Stimulated activated CD4-positive, alpha-beta T cell treated with anti-CD3 and anti-CD28 coated beads, Interleukin-12 subunit alpha, Interleukin-12 subunit beta, amount 100 ng/mL, for 24 hours (primary cell): ENCODE results near the gene PRMT9.

ENCODE experiments used
- DNase-seq, 2 experiments: peaks; one replicate each; pipeline ENCODE4 v3.0.0-alpha.2; 2020; ENCODE audit warnings: low read depth in 2 of 2

Gene PRMT9

GRCh38 chr4:147617841-147618691 lies 65.9 kb downstream of the PRMT9 start:
- peak in 1 of 2 experiments; percentile 1 for DNase-seq

- DNase-seq = peak; percentile 95 to 99
Measured at GRCh38 chr4:147617173-147617840, 66.7 kb downstream of the PRMT9 start, which contains the start of gene TMEM184C. Gene TMEM184C (plus strand): TSS chr4:147617397. CDS start chr4:147617957, 560 bp downstream.

GRCh38 chr4:147616849-147617172 lies 67.2 kb downstream of the PRMT9 start:
- DNase-seq = no peak

GRCh38 chr4:147610686-147611085 lies 73.3 kb downstream of the PRMT9 start:
- no peak for DNase-seq

GRCh38 chr4:147607471-147607870 lies 76.5 kb downstream of the PRMT9 start:
- DNase-seq = no peak

- no peak for DNase-seq
Measured at GRCh38 chr4:147605499-147605898, 78.5 kb downstream of the PRMT9 start.

GRCh38 chr4:147599769-147600168 lies 84.2 kb downstream of the PRMT9 start:
- DNase-seq = no peak

GRCh38 chr4:147599206-147599605 lies 84.8 kb downstream of the PRMT9 start:
- DNase-seq = no peak

GRCh38 chr4:147597561-147597960 lies 86.4 kb downstream of the PRMT9 start:
- DNase-seq = no peak

- no peak for DNase-seq
Measured at GRCh38 chr4:147596981-147597380, 87.0 kb downstream of the PRMT9 start.

- DNase-seq = no peak
Measured at GRCh38 chr4:147596377-147596776, 87.6 kb downstream of the PRMT9 start.

- DNase-seq = no peak
Measured at GRCh38 chr4:147594578-147594977, 89.4 kb downstream of the PRMT9 start.

- no peak for DNase-seq
Measured at GRCh38 chr4:147594107-147594506, 89.9 kb downstream of the PRMT9 start.

GRCh38 chr4:147591106-147591505 lies 92.9 kb downstream of the PRMT9 start:
- DNase-seq = no peak

- peak in 1 of 2 experiments; percentile 29 for DNase-seq
Measured at GRCh38 chr4:147590249-147590920, 93.6 kb downstream of the PRMT9 start.

- DNase-seq = no peak
Measured at GRCh38 chr4:147589586-147589985, 94.4 kb downstream of the PRMT9 start.
